Measurements from ENCODE around the gene APBA2.
"Not testable (repeated sequence)": the region's sequence is repeated elsewhere in the genome, so short reads cannot be mapped to it uniquely, and the experiment has no call there.

APBA2 gene

GRCh38 chr15:29016518-29016917 lies 130.7 kb downstream of the APBA2 start:
- DNase-seq, result no peak

GRCh38 chr15:29018120-29018805 lies 132.5 kb downstream of the APBA2 start:
- DNase-seq, result no peak

- no peak for DNase-seq
Observed at GRCh38 chr15:29018995-29019976, 133.5 kb downstream of the APBA2 start.

DNA sequence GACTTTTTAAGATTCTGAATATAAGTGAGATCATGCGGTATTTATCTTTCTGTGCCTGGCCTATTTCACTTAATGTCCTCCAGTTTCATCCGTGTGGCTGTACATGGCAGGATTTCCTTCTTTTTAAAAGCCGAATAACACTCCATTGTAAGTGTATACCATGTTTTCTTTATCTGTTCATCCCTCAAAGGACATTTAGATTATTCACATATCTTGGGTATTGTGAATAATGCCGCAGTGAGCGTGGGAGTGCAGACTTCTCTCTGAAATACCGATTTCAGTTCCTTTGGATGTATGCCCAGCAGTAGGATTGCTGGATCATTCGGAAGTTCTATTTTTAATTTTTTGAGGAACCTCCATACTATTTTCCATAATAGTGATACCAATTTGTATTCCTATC lies 136.1 kb downstream of the APBA2 start:
- DNase-seq, result no peak

DNA sequence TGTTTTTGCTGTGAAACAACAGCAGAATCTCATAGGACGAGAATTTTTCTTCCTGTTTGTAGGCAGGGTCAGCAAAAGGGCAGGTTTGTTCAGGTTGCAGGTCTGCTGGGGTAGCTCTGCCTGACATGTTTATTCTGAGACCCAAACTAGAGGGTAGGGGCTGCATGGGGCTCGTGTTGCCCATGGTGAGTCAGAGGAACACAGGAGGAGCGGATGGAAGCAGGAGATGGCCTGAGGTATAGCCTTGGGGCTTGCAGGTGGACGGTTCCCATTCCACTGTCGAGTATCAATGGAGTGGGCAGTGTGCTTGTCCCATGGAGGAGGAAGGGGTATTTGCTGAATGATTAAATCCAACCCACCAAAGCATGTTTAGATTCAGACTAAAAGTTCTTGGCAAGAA lies 138.9 kb downstream of the APBA2 start:
- no peak for DNase-seq

DNA sequence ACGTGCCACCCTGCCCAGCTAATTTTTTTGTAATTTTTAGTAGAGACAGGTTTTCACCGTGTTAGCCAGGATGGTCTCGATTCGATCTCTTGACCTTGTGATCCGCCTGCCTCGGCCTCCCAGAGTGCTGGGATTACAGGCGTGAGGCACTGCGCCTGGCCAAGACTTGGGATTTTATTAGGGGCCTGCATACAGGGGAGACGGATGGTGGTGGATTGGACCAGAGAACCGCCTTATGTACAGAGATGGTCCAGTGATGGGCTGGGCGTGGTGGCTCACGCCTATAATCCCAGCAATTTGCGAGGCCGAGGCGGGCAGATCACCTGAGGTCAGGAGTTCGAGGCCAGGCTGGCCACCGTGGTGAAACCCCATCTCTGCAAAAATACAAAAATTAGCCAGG lies 139.6 kb downstream of the APBA2 start:
- not testable (repeated sequence) for DNase-seq

DNA sequence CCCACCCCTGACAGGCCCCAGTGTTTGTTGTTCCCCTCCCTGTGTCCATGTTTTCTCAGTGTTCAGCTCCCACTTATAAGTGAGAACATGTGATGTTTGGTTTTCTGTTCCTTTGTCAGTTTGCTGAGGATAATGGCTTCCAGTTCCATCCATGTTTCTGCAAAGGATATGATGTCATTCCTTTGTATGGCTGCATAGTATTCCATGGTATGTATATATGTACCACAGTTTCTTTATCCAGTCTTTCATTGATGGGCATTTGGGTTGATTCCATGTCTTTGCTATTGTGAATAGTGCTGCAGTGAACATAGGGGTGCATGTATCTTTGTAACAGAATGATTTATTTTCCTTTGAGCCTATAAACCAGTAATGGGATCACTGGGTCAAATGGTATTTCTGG lies 142.4 kb downstream of the APBA2 start:
- not testable (repeated sequence) for DNase-seq

DNA sequence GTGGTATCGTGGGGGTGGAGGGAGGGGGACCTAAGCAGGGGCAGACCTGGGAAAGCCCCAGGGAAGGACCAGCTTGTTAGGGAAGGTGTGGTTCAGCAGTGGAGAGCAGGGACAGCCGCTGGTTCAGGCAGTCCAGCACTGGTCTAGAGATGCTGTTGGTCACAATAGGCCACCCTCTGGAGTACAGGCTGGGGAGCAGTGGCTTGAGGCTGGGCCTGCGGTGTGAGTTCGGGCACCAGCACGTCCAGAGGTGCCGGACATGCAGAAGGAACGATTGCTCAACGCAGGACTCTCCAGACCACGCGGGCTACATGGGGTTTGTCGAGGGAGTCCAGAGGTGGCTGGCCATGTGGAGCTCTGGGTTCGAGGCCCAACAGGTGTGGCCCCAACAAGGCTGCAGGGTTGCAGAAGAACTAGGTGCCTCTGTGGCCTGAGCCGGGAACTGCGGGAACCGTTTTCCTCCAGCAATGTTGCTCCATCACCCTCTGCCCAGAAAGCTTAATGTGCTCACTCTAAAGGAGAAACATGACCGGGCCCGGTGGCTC lies 143.9 kb downstream of the APBA2 start:
- DNase-seq, result no peak

- DNase-seq, result no peak
Observed at GRCh38 chr15:29031502-29032228, 145.9 kb downstream of the APBA2 start.

- no peak for DNase-seq
Observed at GRCh38 chr15:29032229-29032625, 146.5 kb downstream of the APBA2 start.

- DNase-seq, result no peak
Observed at GRCh38 chr15:29032751-29033150, 147.0 kb downstream of the APBA2 start.

- DNase-seq, result no peak
Observed at GRCh38 chr15:29034151-29034550, 148.4 kb downstream of the APBA2 start.

DNA sequence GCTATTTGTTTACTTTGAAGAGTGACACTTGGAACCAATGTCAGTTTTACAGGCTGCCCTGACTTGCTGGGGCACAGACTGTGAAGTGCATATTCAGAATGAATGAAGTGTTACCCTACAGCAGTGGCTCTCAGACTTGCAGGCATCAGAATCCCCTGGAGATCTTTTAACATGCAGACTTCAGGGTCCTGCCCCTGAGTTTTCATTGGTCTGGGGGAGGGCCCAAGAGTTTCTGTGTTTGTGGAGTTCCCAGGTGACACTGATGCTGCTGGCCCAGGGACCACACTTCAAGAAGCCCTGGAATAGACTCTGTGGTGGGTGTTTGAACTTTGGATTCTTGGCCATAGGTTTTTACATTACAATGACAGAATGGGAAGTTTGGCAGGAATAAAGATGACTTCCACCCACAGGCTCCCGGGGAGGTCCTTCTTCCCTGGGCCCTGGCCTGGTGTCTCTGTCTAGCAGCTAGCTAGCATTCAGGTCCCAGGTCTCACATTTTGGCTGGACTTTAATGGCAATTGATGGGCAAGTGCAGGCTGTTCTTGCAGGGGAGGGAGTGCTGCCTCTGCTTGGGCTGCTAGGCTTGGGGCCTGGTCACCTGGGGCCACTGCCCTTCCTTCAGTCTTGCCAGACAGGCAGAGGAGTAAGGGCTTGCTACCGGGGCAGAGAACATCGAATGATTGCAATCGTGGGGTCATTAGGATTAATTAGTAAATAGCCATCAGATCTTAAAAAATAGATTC lies 149.0 kb downstream of the APBA2 start:
- DNase-seq, result no peak

DNA sequence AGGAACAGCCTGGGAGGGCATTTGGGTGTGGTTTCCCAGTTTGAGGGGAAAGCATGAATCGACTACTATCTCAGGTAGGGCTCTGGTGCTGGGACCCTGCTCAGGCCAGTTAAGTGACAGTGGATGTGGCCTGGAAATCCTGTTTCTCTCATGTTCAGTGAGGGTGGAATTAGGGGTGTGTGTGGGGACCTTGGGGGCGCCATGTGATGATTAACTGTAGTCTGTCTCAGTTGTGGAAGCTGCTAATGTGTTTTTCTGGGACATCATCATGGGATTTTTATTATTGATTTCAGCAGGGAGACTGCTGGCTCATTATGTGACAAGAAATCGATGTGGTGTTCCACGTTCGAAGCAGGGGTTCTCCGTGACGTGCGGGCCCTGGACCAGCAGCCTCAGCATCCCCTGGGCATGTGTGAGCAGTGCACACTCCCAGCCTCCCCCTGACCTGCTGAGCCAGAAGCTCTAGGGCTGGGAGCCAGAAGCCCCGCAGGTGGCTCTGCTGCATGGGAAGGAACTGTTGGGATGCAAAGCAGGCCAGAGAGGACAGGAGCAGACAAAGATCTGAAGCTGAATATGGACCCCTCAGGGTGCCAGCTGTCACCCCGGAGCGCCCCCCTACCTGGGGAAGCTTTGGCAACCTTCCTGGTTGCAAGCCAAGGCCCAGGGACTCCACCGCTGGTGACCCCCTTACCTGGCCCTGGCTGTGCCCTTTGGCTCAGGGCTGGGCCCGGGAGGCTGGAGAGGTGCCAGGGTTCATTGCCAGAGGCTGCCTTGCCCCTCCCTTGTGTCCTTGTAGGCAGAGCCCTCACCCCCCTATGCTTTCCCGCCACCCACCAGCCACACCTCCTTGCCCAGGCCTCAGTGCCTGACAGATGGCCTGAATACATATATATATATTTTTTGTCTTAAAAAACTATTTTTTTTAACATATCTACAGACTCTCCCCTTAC lies 149.8 kb downstream of the APBA2 start:
- DNase-seq, result no peak

GRCh38 chr15:29037997-29038705 lies 152.4 kb downstream of the APBA2 start:
- no peak for DNase-seq

- DNase-seq, result no peak
Observed at GRCh38 chr15:29039466-29040369, 153.9 kb downstream of the APBA2 start.

- DNase-seq, result no peak
Observed at GRCh38 chr15:29040370-29040751, 154.6 kb downstream of the APBA2 start.

DNA sequence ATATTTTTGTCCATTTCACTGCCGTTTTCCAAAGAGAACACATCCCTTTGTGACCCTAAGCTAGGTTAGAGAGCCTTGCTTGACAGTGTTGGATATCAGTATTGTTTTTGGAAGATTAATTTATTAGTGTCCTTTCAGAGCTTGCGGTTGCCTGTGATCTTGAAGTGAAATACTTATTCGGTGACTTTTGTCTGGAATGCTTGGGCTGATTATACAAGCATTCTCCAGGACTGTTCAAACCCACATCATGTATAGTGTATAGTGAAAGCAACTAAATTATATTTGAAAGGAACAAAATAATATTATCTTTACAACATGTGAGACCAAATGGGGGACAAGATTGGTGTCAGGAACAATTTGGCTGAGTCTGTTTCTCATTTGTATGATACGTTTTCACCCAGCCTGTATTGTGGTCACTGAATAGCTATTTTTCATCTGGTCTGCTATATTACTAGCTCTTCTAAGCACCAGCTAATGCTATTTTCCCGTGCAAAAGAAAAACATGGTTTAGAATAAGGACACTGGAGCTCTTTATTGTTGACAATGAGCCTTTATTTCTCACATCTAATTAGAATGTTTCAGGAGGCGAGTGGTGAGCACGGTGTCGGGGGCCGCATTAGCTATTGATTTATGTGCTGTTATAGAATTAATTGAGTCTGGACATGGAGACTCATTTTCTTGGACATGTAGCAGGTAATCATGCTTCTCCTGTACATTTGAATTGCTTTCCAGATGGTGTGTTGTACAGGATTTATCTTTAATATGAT lies 158.1 kb downstream of the APBA2 start:
- DNase-seq, result no peak

GRCh38 chr15:29044503-29044901 lies 158.7 kb downstream of the APBA2 start:
- DNase-seq, result no peak
